HG03064 (cell line): ENCODE data around the gene SCN1B.

Source experiments
- ATAC-seq: cut with Tn5 transposase; IDR thresholded peaks from one replicate; pipeline ENCODE4 v1.9.1; 2021; ENCODE audit warnings: low read depth; ENCODE audit not compliant: unreplicated experiment

SCN1B gene

DNA sequence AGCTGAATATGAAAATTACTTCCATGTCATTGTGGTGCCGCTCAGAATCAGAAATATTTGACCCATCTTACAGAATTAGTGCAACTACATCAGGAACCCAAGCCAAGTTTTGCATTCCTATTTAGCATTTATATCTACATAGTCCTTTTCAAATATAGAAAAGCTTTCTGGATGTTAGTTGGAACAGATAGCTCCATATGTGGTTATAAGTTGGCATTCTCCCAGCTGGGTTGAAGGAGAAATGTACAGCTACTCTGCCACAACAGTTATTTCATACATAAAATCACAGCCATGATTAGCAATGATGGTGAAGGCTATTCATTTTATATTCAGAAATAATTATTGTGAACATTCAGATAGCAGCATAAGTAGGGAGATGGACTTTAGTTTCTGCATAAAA lies 39.4 kb downstream of the SCN1B start:
- no peak for ATAC-seq

- ATAC-seq: no peak
Measured at GRCh38 chr19:35070471-35070870, 40.2 kb downstream of the SCN1B start.

GRCh38 chr19:35073516-35073915 lies 43.2 kb downstream of the SCN1B start:
- no peak for ATAC-seq

DNA sequence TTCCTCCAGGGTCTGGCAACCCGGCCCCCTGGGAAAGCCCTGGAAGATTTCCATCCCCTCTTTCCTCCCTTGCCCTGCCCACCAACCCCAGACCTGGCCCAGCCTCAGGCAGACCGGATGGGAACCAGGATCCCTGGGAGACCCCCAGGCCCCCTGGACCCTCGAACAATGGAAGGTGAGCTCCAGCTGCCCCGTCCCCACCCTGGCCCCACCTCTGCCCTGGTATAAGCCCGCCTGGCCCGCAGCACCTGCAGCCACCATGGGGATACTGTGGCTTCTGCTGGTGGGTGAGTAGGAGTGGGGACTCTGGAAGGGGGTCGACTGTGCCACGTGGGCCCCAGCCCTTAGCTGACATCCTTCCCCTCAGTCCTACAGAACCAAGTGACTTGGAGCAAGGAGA lies 43.7 kb downstream of the SCN1B start:
- ATAC-seq: no peak

- ATAC-seq: no peak
Measured at GRCh38 chr19:35074426-35075201, 44.3 kb downstream of the SCN1B start.

- ATAC-seq: no peak
Measured at GRCh38 chr19:35075202-35076025, 45.1 kb downstream of the SCN1B start.

- ATAC-seq: no peak
Measured at GRCh38 chr19:35076026-35076370, 45.7 kb downstream of the SCN1B start.

GRCh38 chr19:35076657-35077056 lies 46.4 kb downstream of the SCN1B start:
- no peak for ATAC-seq

DNA sequence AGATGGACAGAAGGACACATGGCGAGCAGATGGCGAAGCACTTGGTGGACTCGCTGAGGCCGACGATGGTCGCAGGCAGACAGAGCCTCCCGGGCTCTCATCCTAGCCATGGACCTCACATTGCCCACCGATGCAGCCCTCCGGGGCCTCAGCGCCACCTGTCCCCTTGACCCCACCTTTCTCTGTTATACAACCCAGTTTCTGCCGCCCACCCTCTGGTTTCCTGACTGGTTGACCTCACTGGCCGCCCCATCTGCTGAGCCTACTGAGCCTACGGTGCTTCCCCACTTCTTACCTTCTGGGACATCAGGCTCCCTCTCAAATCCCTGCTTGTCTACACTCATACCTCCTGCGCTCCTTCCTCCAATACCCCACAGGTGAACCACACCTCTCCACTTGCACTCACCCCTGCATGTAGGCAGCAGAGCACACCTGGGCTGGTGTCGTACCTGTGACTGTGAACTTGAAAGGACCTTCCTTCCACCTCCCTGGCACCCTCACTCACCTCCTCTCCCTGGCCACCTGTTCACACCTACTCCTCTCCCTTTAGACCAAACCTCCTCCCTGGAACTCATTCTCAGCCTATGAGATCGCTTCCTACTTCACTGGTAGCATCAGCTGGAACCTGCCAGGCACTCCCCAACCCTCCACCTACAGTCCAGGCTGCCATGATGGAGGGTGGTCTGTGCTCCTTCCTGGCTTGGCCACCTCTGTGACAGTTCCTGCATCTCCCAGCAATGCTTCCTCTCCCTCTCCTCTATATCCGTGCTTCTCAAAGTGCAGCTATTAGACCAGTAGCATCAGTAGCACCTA lies 47.3 kb downstream of the SCN1B start:
- ATAC-seq: no peak

GRCh38 chr19:35079826-35080225 lies 49.6 kb downstream of the SCN1B start:
- ATAC-seq: no peak

- ATAC-seq: no peak
Measured at GRCh38 chr19:35080613-35081170, 50.4 kb downstream of the SCN1B start.

DNA sequence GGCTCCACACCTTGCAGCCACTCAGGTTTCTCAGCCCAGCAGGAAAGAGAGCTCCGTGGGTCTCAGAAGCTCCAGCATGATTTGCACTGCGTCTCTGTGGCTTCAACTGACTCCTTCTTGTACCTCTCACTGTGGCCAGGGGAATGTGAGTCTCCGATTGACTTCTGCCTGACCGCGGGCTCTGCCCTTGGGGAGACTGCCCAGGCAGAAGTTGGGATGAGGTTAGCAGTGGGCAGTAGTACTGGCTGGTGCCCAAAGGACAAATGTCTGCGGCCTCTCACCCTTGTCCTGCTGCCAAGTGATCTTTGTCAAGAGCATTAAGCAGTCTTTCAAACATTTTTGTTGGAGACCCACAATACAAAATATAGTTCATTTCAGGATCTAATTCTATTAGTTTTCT lies 50.9 kb downstream of the SCN1B start:
- no peak for ATAC-seq

- no peak for ATAC-seq
Measured at GRCh38 chr19:35083691-35084508, 53.6 kb downstream of the SCN1B start.

- ATAC-seq: no peak
Measured at GRCh38 chr19:35084509-35084762, 54.2 kb downstream of the SCN1B start.

DNA sequence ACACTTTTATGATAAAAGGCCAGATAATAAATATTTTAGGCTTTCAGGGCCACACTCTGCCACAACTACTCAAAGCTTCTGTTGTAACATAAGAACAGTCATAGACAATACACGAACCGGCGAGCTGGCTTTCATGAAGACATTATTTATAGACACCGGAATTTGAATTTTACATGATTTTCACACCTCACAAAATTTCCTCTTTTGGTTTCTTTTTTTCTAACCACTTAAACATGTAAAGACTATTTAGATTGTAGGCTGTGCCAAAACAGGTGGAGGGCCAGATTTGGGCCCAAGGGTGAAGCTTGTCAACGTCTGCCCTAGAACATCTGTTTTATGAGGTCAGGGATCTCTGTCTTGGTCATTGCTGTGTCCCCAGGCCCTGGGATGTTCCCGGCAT lies 55.7 kb downstream of the SCN1B start:
- no peak for ATAC-seq

GRCh38 chr19:35086455-35086854 lies 56.2 kb downstream of the SCN1B start:
- no peak for ATAC-seq

DNA sequence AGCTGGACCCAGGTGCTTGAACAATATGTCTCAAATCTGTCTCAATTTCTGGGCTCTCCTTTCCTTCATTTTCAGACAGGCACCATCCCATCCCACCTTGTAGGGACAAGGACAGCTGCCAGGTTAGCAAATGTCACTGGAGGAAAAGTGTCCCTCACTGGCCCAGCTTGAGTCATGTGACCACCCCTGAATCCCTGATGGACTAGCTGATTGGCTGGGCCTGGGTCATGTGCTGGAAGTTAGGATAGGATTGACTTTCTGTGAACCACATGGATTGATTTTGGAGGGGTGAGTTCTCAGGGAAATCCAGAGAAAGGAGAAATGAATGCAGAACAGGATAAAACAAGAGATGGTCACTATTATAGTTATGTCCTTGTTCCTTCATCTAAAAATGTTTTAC lies 57.1 kb downstream of the SCN1B start:
- ATAC-seq: no peak

- ATAC-seq: no peak
Measured at GRCh38 chr19:35088131-35088913, 58.1 kb downstream of the SCN1B start.

GRCh38 chr19:35089554-35089953 lies 59.3 kb downstream of the SCN1B start:
- ATAC-seq: no peak
